PFSK-1 (cell line): ENCODE results near the gene COX6B2.

Source experiments
- FOXP2 ChIP-seq: optimal IDR thresholded peaks from 2 replicates; pipeline ENCODE3; 2011; ENCODE audit warnings: borderline replicate concordance, control low read depth, inconsistent platforms; ENCODE audit not compliant: insufficient read depth; ENCODE audit errors: extremely low read length, extremely low read depth
- POLR2AphosphoS5 ChIP-seq: IDR thresholded peaks from 2 replicates; pipeline ENCODE4 v1.6.1; 2012; ENCODE audit warnings: low read depth, mild to moderate bottlenecking, control low read depth, low read length, moderate library complexity
- REST ChIP-seq, 2 experiments: IDR thresholded peaks; 2 replicates each; pipeline versions ENCODE4 v1.6.1 to v1.8.0; 2011 to 2012; ENCODE audit warnings: low read depth in 2 of 2, low read length in 2 of 2, control low read depth in 1 of 2, inconsistent platforms in 1 of 2, mild to moderate bottlenecking in 1 of 2, moderate library complexity in 1 of 2; ENCODE audit not compliant: insufficient read depth in 1 of 2
- SIN3A ChIP-seq: IDR thresholded peaks from 2 replicates; pipeline ENCODE4 v1.6.1; 2012; ENCODE audit warnings: mild to moderate bottlenecking, low read length, moderate library complexity, borderline replicate concordance; ENCODE audit not compliant: insufficient read depth
- TAF1 ChIP-seq: IDR thresholded peaks from 2 replicates; pipeline ENCODE4 v1.6.1; 2012; ENCODE audit warnings: low read length, control low read depth, borderline replicate concordance; ENCODE audit not compliant: insufficient read depth

Gene COX6B2

GRCh38 chr19:55344444-55344843, 10.1 kb downstream of the COX6B2 start:
- TF ChIP-seq TAF1 (no peak), POLR2AphosphoS5 (no peak), FOXP2 (no peak), SIN3A (no peak), REST (IDR thresholded peaks at IDR 0.05; ENCODE audit: insufficient read depth in 1 of 2, low read depth in 2 of 2, low read length in 2 of 2) (no peak)

- TF ChIP-seq FOXP2, result no peak
- TF ChIP-seq TAF1, result no peak
- no peak for TF ChIP-seq REST (IDR thresholded peaks at IDR 0.05; ENCODE audit: insufficient read depth in 1 of 2, low read depth in 2 of 2, low read length in 2 of 2)
- TF ChIP-seq SIN3A, result no peak
- no peak for TF ChIP-seq POLR2AphosphoS5
Observed at GRCh38 chr19:55341595-55342531, 12.7 kb downstream of the COX6B2 start.

DNA sequence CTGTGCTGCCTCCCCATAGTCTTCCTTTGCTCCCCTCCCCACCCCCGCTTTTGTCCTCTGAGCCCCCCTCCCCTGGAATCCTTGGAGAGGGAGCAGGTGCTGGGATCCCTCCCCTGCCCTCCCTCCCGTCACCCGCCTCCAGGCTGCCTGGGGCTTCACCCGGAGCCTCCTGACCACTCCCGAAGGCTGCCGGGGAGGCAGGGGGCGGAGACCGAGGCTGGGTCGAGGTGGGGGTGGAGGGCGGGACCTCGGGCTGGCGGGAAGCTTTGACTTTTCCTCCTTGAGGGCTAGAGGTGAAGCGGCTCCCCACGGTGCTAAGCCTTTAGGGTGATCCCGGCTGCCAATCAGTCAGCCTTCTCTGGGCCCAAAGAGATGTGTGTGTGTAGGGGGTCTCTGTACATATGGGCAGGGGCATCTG, 13.3 kb downstream of the COX6B2 start:
- no peak for TF ChIP-seq SIN3A
- TF ChIP-seq REST (IDR thresholded peaks at IDR 0.05; ENCODE audit: insufficient read depth in 1 of 2, low read depth in 2 of 2, low read length in 2 of 2), result no peak
- TF ChIP-seq TAF1, result no peak
- no peak for TF ChIP-seq FOXP2
- no peak; the same call in 1 of the 2 replicates for TF ChIP-seq POLR2AphosphoS5

DNA sequence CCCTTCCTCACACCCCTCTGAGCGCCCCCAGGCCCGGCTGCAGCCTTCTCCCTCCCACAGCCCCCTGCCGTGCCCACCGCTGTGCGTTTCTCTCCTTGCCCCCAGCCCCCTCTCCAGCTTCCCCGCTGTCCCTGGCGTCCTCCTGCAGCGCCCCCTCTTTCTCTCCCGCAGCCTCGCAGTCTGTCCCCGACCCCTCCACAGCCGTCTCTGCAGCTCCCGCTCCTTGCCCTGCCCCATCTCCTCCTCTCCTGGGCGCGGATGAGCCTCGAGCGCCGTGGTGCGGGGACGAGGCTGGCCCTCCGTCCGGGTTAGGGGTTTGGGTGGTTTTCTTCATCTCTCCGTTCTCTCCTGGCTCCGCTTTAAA, 13.8 kb downstream of the COX6B2 start:
- TF ChIP-seq SIN3A, result no peak
- TF ChIP-seq TAF1, result no peak
- TF ChIP-seq POLR2AphosphoS5, result no peak
- no peak for TF ChIP-seq REST (IDR thresholded peaks at IDR 0.05; ENCODE audit: insufficient read depth in 1 of 2, low read depth in 2 of 2, low read length in 2 of 2)
- no peak for TF ChIP-seq FOXP2
